DMS79 treated with DMSO at 0.1 percent for 48 hours (cell line): ENCODE results near the gene MAP1LC3A.

Experiments
- DNase-seq: peaks from one replicate; lab custom pipeline; 2025; lab: John Stamatoyannopoulos, UW

MAP1LC3A gene

DNA sequence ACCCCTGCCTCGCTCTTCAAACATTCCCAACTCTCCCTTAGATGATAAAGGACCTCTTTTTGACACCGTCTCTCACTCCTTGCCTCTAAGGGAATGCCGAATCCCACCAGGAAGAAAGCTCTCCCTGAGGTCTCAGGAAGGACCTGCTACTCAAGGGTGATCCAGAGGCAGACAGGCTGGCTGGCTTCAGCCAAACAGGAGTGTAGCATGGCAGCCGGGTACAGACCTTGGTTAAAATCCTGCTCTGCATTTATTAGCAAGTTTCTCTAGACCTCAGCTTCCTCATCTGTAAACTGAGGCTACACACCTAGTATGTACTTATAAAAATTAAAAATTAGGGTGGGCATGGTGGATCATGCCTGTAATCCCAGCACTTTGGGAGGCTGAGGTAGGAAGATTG, 17.2 kb downstream of the MAP1LC3A start:
- DNase-seq, result no peak

- DNase-seq, result no peak
These were observed 18.5 kb downstream of the MAP1LC3A start for GRCh38 chr20:34577061-34577460.

DNA sequence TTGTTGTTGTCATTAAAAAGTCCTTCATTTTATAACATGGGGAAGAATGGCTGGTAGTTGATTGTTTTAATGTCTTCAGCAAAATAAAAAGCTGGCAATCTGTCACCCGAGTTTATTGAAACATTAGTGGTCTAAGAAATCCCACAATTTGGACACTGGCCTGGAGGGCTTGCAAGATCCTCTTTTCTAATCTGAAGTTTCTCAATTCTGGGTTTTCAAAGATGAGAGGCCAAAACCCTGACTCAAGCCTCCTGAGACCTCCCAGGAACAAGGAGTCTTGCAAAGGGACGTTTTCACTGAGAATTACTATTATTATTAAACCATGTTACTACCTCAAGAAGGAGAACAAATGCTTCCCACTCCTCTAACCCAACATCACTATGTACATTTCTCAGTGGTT, 19.5 kb downstream of the MAP1LC3A start:
- no peak for DNase-seq

GRCh38 chr20:34578521-34578920, 20.0 kb downstream of the MAP1LC3A start:
- DNase-seq, result no peak

DNA sequence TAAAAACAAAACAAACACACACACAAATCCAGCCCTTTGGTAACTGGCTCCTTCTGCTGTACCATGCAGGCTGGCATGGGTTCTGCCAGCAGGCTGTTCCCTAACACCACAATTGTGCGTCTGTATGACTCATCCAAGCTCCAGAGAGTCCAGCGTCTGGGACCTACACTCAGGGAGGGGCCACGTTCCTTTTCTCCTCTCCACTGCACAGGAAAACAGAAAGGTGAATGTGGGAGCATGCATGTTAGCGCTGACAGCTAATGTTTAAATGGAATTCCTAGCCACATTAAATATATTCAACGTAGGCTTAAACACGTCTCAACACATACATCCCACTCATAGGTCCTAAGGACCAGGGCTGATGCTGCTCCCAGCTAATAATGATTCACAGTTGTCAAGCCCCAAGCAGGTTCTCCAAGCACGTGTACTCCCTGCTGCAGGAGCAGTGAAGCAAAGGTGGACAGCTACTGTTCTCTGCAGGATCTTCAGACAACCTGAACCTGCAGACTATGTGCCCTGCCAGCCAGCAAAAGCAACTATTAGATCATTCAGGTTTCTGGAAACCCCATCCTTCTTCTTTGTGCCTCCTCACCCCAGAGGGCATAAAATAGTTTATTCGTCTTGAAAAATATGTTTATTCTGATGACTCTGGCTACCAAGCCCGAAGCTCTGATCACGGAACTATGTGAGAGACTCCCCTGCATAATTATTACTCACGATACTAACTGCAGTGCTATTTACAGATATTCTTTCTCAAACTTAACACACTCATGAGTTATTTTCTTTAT, 20.9 kb downstream of the MAP1LC3A start:
- no peak for DNase-seq

- no peak for DNase-seq
These were observed 21.7 kb downstream of the MAP1LC3A start for GRCh38 chr20:34579979-34580940.

DNA sequence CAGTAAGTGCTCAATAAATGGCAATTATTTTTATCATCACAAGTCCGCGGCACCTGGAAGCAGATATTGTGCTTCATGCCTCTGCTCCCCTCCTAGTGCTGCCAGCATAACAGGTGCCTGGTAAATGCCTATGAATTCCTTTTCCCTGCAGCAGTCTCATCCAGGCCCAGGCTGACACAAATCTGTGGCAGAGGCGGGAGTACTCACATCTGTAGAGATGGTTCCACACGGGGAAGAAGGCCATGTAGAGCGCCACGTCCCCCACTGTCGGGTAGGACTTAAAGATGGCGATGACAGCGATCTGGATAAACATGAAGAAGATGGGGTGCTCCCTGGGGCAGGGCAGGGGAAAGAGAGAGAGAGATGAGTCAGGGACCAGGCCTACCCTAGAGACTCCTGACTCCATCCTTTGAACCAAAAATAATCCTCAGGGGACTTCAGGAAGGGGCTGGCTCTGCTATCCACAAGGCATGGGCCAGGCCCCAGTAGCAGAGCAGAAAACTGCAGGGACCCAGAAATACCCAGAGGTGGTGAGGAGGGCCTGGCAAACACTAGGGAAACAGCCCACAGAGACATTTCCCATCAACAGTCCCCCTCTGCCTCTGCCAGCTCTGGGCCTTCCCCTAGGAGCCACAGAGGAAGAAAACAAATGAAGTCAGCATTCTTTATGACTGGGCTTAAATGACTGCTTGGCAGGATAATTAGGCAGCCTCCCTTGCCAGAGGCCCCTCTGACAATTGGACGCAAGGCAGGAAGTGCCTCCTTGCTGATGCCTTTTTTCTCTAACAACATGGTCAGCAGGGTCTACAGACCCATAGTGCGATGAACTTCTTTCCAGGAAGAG, 23.0 kb downstream of the MAP1LC3A start:
- no peak for DNase-seq

DNA sequence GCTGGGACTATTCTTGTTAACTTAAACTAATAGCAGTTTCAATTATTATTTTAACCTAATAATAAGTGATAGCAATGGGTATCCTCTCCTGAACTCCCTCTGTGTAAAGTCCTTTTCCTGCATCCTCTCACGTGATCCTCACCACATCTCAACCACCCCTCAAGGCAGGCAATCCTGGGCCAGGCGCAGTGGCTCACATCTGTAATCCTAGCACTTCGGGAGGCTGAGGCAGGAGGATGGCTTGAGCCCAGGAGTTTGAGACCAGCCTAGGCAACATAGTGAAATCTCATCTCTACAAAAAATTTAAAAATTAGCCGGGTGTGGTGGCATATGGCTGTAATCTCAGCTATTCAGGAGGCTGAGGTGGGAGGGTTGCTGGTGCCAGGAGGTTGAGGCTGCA, 23.7 kb downstream of the MAP1LC3A start:
- DNase-seq, result no peak

DNA sequence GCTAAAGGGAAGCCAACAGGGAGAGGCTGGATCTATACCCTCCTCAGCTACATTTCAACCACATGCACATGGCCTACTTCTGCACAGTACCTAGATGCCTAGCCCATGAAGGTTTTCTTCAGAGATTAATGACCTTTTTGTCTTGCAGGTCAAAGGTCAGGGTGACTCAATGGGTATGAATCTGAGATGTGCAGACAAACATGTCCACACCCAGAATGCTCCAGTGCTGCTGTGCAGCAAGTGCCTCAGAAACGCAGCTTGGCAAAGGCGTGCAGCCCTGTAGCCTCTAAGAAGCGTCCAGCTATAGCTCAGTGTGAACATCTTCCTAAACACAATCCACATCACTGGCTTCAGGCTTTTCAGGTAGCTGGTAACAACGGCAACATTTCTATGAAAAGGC, 24.4 kb downstream of the MAP1LC3A start:
- DNase-seq, result no peak

DNA sequence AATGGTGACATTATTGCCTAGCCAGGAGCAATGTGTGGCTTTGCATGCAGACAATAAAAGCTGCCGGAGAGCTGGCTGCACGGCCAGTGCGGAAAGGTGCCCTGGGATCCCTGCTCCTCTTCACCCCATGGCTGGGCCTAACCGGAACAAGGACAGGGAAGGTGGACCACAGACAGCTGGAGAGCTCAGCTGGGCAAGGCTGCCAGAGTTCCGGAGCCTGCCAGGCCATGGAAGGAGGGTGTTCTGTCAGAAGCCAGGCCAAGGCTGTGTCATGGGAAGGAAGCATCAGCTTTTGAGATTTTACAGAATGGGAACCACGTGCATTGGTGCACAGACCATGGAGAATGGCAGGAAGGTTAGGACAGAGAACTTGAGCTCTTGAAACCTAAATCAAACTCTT, 25.0 kb downstream of the MAP1LC3A start:
- no peak for DNase-seq

DNA sequence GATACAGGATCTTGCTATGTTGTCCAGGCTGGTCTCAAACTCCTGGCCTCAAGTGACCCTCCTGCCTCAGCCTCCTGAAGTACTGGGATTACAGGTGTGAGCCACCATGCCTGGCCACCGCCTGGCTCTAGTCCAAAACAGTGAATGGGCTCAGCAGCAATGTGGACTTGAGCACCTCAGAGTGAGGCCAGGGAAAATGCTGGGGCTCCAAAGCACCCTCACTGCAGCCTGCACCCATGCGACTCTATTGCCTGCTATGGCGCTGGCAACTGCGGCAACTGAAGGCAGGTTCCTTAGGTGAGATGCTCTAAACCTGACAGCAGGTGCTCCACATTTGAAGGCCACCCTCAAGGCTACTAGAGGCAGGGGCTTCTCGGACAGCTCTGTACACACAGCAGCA, 26.5 kb downstream of the MAP1LC3A start:
- DNase-seq, result no peak

DNA sequence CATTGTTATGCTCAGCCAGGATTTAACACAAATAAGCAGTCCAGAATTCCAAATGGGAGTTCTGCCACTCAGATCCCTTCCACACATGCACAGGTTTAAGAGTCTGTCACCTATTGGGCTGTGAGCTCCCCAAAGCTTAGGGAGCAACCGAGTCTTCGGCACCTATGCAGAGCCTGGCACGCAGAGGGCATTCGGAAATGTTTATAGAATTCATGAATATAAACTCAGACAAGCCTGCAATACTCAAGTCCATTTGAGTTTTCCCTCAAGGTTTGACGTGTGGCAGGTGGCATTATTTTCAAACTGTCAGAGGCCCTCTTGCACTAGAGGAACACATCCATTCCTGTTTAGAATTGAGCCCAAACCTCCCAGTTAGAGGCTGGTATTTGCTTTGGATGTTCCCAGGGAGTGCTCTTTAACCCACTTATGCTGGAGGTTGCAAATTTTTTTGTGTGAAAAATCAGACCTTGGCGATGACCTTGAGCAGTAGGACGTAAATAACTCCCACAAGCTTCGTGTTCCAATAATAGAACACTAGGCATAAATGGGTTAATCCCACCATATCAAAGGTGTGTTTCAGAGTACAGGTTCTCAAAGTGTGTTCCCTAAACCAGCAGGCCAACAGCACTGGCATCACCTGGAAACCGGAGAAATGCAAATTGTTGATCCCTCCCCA, 28.1 kb downstream of the MAP1LC3A start:
- no peak for DNase-seq

DNA sequence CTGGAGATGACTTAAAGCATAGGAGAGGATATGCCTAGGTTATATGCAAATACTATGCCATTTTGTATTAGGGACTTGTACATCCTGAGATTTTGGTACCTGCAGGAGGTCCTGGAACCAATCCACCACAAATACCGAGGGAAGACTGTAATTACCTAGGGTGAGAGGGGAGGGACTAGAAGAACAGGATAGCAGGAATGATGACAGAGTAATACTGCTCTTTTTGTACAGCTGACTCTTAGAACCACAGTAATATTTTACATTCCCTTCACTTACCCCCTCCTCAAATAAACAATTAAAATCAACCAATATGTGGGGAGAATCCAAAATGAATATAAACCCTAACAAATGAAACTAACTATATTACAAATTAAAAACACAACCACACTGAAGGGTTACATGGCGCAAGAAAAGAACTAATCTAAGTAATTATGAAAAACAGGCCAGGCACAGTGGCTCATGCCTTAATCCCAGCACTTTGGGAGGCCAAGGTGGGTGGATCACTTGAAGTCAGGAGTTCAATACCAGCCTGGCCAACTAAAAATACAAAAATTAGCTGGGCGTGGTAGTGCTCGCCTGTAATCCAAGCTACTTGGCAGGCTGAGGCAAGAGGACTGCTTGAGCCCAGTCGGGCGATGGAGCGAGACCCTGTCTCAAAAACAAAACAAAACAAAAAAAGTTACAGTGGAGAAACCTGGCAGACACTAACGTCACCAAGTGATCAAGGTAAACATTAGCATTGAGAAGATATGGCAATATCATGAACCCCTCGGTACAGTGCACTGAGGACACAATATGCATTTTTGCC, 37.1 kb downstream of the MAP1LC3A start:
- no peak for DNase-seq

DNA sequence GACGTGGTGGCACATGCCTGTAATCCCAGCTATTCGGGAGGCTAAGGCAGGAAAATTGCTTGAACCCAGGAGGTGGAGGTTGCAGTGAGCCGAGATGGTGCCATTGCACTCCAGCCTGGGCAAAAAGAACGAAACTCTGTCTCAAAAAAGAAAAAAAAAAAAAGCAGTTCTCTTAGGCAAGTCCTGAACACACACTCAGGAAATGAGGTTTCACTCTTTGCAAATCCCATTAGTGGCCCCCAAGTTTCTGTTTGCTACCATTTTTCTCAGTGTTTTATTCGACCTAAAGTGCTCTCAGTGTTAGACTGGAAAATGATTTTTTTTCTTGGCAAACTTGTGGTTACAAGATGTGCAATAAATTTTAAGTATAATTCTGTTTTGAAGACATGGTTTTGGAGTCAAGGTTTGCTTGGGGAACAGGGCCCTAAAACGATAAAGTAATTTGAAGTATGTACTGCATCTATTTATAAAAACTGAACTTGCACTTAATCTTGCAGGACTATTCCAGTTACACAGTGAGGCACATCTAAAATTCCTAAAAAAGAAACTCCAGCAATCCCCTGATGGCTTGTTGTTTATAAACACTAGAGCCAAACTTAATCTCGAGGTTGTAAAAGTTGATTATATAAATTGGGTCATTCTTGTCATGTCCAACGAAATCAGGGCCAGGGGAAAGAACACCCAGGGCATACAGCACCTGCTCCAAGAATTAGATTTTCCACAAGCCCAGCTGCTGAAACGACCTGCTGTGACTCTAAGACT, 42.6 kb downstream of the MAP1LC3A start:
- no peak for DNase-seq

DNA sequence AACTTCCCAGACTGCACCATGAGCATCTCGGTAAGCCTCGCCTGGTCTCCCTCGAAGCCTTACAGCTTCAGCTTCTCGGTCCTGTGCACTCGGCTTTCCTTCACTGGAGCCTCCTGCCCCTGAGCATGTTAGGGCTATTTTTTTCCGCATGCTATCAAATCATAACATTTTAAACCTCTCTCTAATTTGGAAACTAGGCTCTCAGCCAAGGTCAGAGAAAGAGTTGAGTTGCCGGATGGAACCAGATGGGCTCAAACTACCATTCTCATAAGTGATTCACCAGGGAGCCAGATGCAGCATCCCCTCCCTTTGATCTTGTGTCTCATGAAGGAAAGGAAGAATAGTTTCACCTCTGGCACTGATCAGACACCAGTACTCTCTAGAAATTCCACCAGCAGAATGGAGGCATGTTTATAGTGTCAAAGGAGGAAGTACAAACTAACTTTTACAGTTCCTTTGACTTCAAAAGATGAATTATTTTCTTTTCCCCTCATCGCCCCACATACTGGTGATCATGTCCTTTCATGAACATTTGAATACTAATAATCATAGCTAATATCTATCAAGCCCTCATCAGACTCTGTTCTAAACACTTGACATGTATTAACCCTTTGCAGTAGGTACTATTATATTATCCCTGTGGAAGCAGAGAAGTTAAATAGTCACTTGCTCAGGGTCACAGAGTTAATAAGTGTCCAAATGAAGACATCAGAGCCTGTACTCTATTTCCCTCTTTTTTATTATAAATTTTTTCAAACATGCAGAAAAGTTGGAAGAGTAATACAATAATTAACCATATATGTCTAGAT, 46.7 kb downstream of the MAP1LC3A start:
- DNase-seq, result no peak

DNA sequence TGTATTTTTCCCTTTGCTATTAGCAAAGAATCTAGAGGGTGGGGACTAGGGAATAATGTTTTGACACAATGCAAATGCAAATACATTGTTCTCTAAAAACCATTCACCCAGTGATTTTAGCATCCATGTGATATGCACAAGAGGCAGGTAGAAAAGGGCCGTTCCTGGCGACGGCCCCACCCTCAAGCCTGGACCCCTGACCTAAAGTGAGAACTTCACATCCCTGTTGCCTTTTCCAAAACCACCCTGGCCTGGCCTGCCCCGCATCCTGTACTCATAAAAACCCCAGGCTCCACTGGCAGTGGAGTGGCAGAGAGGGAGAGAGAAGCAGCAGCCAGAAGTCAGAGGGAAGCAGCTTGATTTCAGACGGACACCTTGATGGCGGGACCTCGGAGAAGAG, 48.5 kb downstream of the MAP1LC3A start:
- DNase-seq, result no peak
